ENCODE measurements around the gene TEX22.

DNA sequence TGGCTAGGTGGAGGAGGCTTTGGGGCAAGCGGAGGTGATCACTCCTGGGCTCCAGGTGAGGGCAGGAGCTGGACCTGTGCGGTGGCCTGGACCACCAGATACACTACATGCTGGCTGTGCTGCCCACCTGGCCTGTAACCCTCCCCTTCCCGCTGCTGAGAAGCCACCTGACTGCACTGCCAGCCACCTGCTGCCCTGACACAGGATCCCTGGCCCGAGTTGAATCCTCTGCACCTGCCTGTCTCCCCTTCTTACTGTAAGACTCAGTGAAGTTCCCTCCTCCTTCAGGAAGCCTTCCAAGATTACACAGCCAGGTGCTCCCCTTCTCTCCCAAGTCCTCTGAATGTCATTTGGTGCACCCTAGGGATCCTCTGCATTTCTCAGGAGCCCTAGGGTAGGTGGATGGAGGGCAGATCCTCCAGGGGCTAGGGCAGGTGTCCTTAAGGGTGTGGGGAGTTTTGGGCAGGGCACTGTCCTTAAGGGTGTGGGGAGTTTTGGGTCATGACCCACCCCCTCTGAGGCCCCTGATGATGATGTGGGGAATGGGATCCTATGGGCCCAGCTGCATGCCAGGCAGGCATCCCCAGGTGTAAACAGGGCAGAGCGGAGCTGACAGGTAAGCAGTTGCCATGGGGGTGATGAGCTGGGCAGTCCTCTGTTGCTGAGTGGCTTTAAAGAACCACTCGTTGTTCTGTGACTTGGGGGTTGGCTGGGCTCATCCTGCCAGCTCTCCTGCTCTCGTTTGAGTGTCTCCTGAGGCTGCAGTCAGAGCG is 14.6 kb downstream of the TEX22 start:
- TF ChIP-seq ZNF121 (CRISPR knock-in tag; IDR thresholded peaks at IDR 0.05) (no peak), CTCF (IDR thresholded peaks at IDR 0.05) (no peak), MYBL2 (CRISPR knock-in tag; IDR thresholded peaks at IDR 0.05) (no peak), ESRRA (CRISPR knock-in tag; IDR thresholded peaks at IDR 0.05; ENCODE audit: borderline replicate concordance) (no peak), IRF2 (CRISPR knock-in tag; IDR thresholded peaks at IDR 0.05; ENCODE audit: borderline replicate concordance, low read depth) (no peak), E2F1 (CRISPR knock-in tag; IDR thresholded peaks at IDR 0.05) (no peak), TEAD4 (CRISPR knock-in tag; IDR thresholded peaks at IDR 0.05) (no peak), NFATC4 (CRISPR knock-in tag; IDR thresholded peaks at IDR 0.05) (no peak)
- TF ChIP-seq, protein P1, sequence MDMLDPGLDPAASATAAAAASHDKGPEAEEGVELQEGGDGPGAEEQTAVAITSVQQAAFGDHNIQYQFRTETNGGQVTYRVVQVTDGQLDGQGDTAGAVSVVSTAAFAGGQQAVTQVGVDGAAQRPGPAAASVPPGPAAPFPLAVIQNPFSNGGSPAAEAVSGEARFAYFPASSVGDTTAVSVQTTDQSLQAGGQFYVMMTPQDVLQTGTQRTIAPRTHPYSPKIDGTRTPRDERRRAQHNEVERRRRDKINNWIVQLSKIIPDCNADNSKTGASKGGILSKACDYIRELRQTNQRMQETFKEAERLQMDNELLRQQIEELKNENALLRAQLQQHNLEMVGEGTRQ (CRISPR knock-in tag; IDR thresholded peaks at IDR 0.05) = no peak
- TF ChIP-seq, protein P2, sequence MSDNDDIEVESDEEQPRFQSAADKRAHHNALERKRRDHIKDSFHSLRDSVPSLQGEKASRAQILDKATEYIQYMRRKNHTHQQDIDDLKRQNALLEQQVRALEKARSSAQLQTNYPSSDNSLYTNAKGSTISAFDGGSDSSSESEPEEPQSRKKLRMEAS (CRISPR knock-in tag; IDR thresholded peaks at IDR 0.05) = no peak

Data from WTC11 (cell line).